ENCODE data around the gene PPP2R5C.

The PPP2R5C gene

GRCh38 chr14:101819251-101819990 lies 57.9 kb downstream of the PPP2R5C start:
- no peak for DNase-seq

DNA sequence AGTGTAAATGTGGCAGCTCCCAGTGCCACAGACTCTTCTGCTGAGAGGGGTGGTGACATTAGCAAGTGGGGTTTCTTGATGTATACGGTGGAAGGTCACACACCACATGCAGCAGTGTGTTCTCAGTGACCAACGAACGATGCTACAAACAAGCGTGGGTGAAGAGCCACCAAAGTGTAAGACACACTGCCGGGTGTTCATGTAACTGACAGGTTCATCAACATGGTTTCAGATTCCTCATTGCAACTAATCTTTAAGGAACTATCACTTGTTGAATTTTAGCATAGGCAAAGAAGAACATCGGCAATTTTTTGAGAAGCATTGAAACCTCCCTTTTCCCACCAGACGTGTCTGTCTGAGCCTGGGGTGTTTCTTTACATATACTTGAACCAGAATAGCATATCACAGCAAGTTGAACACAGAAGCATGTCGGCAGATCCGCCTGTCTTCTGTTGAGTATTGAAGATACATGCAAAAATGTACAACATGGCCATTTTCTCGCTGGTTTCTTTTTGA lies 58.8 kb downstream of the PPP2R5C start:
- DNase-seq = no peak

GRCh38 chr14:101821528-101821927 lies 60.0 kb downstream of the PPP2R5C start:
- DNase-seq = no peak

DNA sequence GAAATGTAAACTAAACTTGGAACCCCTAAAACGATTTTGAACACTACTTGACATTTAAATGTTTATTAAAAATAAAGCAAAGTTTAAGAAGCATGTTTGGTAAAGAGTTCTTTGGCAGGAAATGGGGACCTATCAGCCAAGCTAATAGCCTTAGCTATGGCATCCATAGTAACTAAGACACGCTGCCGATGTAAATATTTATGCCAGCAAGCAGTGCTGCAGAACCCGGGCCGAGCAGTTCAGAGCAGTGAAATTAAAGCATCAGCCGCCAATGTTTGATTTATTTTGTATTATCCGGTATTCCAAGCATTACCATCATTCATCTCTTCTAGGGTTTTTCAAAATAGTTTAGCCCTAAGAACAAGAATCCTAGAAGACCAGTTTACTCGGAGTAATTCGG lies 61.6 kb downstream of the PPP2R5C start:
- DNase-seq = no peak

GRCh38 chr14:101823511-101824120 lies 62.1 kb downstream of the PPP2R5C start:
- no peak for DNase-seq

DNA sequence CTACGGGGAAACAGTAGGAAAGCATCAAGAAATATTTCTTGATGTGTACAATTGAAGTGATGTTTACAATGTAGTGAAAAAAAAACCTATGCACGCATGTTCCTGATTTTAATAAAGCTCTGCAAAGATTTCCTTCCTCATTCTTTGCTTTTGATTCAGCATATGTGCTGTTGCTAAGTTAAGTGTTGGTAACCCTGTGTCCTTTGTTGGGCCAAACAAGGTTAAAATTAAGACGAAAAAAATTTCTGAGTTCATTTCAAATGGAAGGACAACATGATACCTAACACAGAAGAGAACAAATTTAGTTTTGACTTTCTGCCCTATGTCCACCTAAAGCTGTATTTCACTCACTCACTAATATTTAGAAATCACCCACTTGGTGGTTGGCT lies 62.8 kb downstream of the PPP2R5C start:
- DNase-seq = no peak

GRCh38 chr14:101825797-101826196 lies 64.3 kb downstream of the PPP2R5C start:
- DNase-seq = no peak

GRCh38 chr14:101826351-101826750 lies 64.8 kb downstream of the PPP2R5C start:
- DNase-seq = no peak

GRCh38 chr14:101827286-101827685 lies 65.8 kb downstream of the PPP2R5C start:
- no peak for DNase-seq

GRCh38 chr14:101828046-101828445 lies 66.5 kb downstream of the PPP2R5C start:
- DNase-seq = no peak

DNA sequence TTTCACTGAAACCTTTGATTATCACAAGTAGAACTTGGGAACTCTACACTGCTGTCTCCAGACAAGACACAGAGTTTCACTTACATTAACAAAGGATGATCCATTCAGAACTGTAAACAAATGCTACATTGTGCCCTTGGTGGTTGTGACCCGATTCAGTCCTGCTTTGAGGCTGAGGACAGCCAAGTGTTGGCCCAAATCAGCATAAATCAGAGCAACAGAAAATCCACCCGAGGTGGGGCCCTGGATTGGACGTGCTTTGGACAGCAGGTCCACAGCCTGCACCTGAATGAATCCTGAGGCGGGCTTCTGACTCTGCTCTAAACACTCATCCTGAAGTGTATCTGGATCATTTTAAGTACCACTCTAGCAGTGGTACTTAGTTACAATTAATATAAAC lies 68.8 kb downstream of the PPP2R5C start:
- DNase-seq = no peak

DNA sequence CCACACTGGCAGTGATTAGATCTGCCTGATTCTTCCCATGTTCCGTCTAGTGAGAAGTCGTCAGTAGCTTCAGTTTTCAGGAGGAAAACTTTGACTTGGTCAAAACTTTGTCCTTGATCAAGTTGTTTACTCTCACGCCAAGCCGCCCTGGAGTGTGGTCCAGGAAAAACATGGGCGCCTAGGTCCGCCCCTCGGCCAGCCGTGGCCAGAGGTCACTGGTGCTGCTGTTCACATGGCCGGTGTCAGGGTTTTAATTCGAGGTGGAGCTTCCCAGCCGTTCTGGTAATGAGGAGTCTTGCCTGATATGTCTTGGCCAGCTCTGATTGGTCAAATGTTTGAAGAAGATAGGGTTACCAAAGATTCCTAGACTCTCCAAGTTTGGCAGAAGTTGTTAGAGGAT lies 71.5 kb downstream of the PPP2R5C start:
- DNase-seq = no peak

DNA sequence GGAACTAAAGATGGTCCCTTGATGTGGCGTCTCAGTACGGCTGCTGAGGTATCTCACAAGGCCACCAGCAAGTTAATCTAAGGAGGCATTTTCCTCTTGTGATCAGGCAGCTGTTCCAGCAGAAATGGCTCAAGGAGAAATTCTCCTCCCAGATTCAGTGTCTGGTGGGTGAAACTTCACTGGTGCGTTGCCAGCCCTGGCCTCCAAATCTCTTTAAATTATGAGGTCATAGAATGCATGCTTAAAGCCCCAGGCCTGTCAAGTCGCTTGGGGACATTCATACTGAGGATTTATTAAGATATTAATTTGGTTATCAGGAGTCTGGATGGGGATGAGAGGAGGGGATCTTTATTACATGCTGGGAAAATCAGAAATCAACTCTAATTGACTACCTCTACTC lies 72.9 kb downstream of the PPP2R5C start:
- DNase-seq = no peak

- DNase-seq = no peak
These were observed 73.5 kb downstream of the PPP2R5C start for GRCh38 chr14:101834800-101835547.

DNA sequence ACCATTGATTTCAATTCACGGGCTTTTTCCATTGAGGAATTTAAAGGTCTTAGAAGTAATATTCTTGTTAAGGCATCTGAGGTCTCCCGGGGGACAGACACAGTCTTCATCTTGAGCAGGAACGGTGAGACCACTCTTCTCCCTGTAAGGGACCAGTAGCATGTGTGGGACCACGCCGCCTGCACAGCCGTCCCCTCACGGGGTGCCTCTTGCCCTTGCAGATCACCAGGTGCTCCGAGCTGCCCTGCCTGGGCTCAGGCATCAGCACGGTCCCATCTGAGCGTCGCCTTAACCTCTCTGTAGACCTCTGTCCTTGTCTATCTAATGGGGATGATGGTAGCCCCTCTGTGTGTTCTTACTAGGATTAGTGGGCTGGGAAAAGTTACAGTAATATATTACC lies 74.1 kb downstream of the PPP2R5C start:
- no peak for DNase-seq

GRCh38 chr14:101836135-101836534 lies 74.6 kb downstream of the PPP2R5C start:
- DNase-seq = no peak

GRCh38 chr14:101838476-101838875 lies 77.0 kb downstream of the PPP2R5C start:
- DNase-seq = no peak

DNA sequence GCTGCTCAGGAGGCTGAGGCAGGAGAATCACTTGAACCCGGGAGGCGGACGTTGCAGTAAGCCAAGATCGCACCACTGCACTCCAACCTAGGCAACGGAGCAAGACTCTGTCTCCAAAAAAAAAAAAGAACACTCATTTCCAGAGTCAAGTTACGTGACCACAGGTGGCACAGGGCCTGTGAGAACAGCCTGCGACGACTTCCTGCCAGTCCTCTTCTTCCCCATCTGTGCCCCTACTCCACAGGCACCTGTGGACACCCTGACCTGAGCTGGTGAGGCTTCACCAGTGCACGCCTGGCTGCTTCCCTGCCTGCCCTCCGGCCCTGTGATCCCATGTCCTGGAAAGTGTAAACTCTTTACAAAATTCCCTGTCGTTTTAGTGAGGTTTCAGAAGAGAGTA lies 77.7 kb downstream of the PPP2R5C start:
- no peak for DNase-seq

DNA sequence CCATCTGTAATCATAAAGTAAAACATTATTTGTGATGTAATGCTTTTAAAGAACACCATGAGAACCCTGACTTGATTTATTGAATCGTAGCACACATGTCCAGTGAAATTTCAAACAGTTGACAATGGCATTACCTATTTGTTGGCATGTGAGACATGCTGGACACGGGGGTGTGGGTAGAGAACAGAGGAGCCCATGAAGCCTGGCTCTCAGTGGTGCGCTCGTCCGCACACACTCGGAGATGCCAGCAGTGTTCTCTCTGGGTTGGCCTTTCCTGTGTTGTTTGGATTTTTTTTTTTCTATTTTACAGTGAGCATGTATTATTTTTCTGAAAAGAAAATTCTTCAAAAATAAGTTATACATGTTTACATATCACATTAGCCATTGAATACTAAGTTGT lies 78.2 kb downstream of the PPP2R5C start:
- DNase-seq = no peak

DNA sequence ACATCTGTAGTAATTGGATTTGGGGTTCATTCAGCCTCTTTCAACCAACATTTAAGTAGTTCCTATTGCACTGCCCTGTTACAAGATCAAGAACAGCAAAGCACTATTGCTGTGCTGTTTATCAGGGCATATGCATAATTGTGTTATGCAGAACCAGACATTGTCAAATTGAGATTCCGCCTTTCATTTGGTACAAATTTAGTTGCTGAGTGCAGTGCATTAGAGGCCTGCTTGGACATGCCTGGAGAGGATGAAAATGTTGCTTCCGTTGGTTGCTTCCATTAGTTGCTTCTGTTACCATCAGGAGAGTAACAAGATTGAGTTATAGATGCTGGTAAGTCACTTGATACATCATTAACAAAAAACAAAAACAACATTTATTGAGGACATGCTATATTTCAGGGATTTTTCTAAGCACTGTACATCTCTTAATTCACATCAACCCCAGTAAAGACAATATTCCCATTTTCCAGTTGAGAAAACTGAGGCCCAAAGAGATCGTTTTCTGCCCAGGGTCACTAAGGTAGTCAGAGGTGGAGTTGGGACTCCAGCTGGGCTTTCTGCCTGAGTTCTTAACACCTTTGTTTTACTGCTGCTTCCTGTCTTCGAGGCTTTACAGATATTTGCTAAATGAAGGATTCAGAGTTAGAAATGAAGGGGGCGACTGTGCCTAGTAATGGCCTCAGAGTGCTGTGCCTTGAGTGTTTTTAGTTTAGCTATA lies 79.3 kb downstream of the PPP2R5C start:
- no peak for DNase-seq

- no peak for DNase-seq
These were observed 81.5 kb downstream of the PPP2R5C start for GRCh38 chr14:101843038-101843437.

DNA sequence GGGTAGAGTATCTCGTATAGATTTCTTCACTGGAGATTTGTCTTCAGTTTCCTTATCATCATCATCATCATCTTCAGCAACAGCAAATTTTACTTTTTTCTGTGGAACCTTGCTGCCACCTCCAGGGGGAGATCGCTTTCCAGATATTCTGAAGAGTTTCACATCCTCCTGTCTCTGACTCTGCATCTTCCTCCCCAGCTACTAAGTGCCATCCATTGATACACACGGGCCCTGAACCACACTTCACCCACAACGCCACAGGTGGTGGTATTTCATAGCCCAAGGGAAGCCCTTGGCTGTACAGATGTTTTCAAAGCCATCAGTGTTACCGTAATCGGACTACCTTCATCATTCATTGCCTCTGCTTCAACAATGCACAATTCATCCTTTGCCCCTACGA lies 82.2 kb downstream of the PPP2R5C start:
- no peak for DNase-seq

DNA sequence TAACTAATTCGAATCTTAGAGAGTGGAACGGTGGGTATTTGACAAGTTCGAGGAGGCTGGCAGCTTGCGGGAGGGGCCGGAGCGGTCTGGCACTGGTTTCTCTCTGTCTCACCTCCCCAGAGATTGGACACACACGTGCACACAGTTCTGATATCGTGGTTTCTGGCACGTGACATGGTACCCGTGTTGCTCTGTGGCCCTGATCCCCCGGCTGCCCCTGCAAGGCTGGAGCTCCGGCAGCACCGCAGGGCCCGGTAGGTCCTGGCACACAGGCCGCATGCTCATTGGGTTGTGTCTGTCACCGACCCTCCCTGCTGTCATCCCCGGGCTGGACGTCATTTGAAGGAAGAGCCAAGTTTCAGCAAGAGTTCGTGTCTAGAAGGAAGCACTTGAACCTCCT lies 82.7 kb downstream of the PPP2R5C start:
- DNase-seq = no peak
